Liver (tissue), 9 donors: ENCODE data around the gene RAPSN. TPM values are rescaled to one million over a fixed set of nuclear protein-coding genes. Genes with fewer than 3 reads are reported as not detected.

Experiments used
- DNase-seq: peaks from one replicate; pipeline ENCODE4 v3.0.0-alpha.2; 2017; ENCODE audit warnings: low spot score
- H3K27ac ChIP-seq, 2 donors: one replicate each; pipeline ENCODE4 v1.7.0; 2013; ENCODE audit warnings: inconsistent platforms in 2 of 2, low read length in 2 of 2, control low read depth in 1 of 2, low read depth in 1 of 2, mild to moderate bottlenecking in 1 of 2
- H3K27me3 ChIP-seq, 4 donors: one replicate each; pipeline versions ENCODE4 v1.6.1 to v1.7.0; 2013; ENCODE audit warnings: low read length in 3 of 4, inconsistent platforms in 1 of 4, mild to moderate bottlenecking in 1 of 4, moderate library complexity in 1 of 4; ENCODE audit not compliant: control insufficient read depth in 4 of 4, insufficient read depth in 4 of 4
- H3K36me3 ChIP-seq, 4 donors: one replicate each; pipeline versions ENCODE4 v1.6.1 to v1.7.0; 2013; ENCODE audit warnings: low read length in 3 of 4, mild to moderate bottlenecking in 3 of 4, low read depth in 1 of 4, moderate library complexity in 1 of 4; ENCODE audit not compliant: control insufficient read depth in 4 of 4, insufficient read depth in 3 of 4
- H3K4me1 ChIP-seq, 4 donors: one replicate each; pipeline versions ENCODE4 v1.6.1 to v1.7.0; 2013; ENCODE audit warnings: low read length in 3 of 4, mild to moderate bottlenecking in 3 of 4, moderate library complexity in 1 of 4; ENCODE audit not compliant: control insufficient read depth in 4 of 4, insufficient read depth in 4 of 4
- H3K4me3 ChIP-seq, 3 donors: one replicate each; pipeline versions ENCODE4 v1.6.1 to v1.7.0; 2013; ENCODE audit warnings: low read length in 3 of 3, control low read depth in 1 of 3, low read depth in 1 of 3, mild to moderate bottlenecking in 1 of 3
- H3K9ac ChIP-seq, 2 donors: one replicate each; pipeline ENCODE4 v1.7.0; 2013; ENCODE audit warnings: low read length in 2 of 2, mild to moderate bottlenecking in 2 of 2, moderate library complexity in 2 of 2, control low read depth in 1 of 2, low read depth in 1 of 2
- H3K9me3 ChIP-seq, 4 donors: one replicate each; pipeline versions ENCODE4 v1.6.1 to v1.7.0; 2013; ENCODE audit warnings: low read length in 3 of 4; ENCODE audit not compliant: control insufficient read depth in 4 of 4
- EGR1 ChIP-seq, 2 donors: IDR thresholded peaks; 2 replicates each; pipeline ENCODE4 v1.6.1; 2016 to 2018; ENCODE audit warnings: antibody characterized with exemption in 2 of 2, low read depth in 2 of 2
- FOXA1 ChIP-seq: IDR thresholded peaks from 2 replicates; pipeline ENCODE4 v1.6.1; 2016; ENCODE audit warnings: antibody characterized with exemption
- FOXA2 ChIP-seq: IDR thresholded peaks from 2 replicates; pipeline ENCODE4 v1.6.1; 2016; ENCODE audit warnings: antibody characterized with exemption
- GABPA ChIP-seq, 2 donors: IDR thresholded peaks in 1 of 2; conservative IDR thresholded peaks in 1 of 2; 2 replicates each; pipeline ENCODE4 v1.6.1; 2016; ENCODE audit warnings: antibody characterized with exemption in 2 of 2, mild to moderate bottlenecking in 1 of 2, moderate library complexity in 1 of 2
- HNF4A ChIP-seq, 2 donors: conservative IDR thresholded peaks; 2 replicates each; pipeline ENCODE4 v1.6.1; 2016; ENCODE audit warnings: antibody characterized with exemption in 2 of 2, mild to moderate bottlenecking in 2 of 2
- HNF4G ChIP-seq: IDR thresholded peaks from 2 replicates; pipeline ENCODE4 v1.6.1; 2016; ENCODE audit warnings: antibody characterized with exemption
- JUND ChIP-seq, 2 donors: IDR thresholded peaks; 2 replicates each; pipeline ENCODE4 v1.6.1; 2016; ENCODE audit warnings: antibody characterized with exemption in 2 of 2
- NR2F2 ChIP-seq: IDR thresholded peaks from 2 replicates; pipeline ENCODE4 v1.6.1; 2016; ENCODE audit warnings: antibody characterized with exemption
- RAD21 ChIP-seq, 2 donors: IDR thresholded peaks; 2 replicates each; pipeline ENCODE4 v1.6.1; 2016; ENCODE audit warnings: antibody characterized with exemption in 2 of 2, mild to moderate bottlenecking in 2 of 2
- RXRA ChIP-seq, 2 donors: IDR thresholded peaks; 2 replicates each; pipeline ENCODE4 v1.6.1; 2017 to 2018; ENCODE audit warnings: antibody characterized with exemption in 2 of 2, mild to moderate bottlenecking in 1 of 2
- SP1 ChIP-seq: IDR thresholded peaks from 2 replicates; pipeline ENCODE4 v1.6.1; 2018; ENCODE audit warnings: antibody characterized with exemption, mild to moderate bottlenecking
- TAF1 ChIP-seq: conservative IDR thresholded peaks from 2 replicates; pipeline ENCODE4 v1.6.1; 2016; ENCODE audit warnings: antibody characterized with exemption, mild to moderate bottlenecking
- YY1 ChIP-seq: IDR thresholded peaks from 2 replicates; pipeline ENCODE4 v1.6.1; 2016; ENCODE audit warnings: antibody characterized with exemption, mild to moderate bottlenecking
- WGBS: extraction: QIAGEN DNeasy Blood & Tissue Kit; methylation state at CpG from one replicate; pipeline ENCODE4 v1.1.7; 2013; 5-methylcytosine and 5-hydroxymethylcytosine counted together
- polyA plus RNA-seq, 2 donors: library from polyadenylated mRNA; stranded (reverse) in 1 of 2; unstranded in 1 of 2; fragments of 200-250 nt in 1 of 2; fragments of >200 nt in 1 of 2; fragmentation: Nextera tagmentation in 1 of 2; extraction: Ambion mirVana in 1 of 2; gene quantifications; one replicate each; pipeline versions ENCODE4 v1.2.1 to v1.2.3, GENCODE V29; 2013 to 2015
- total RNA-seq, 2 donors: library from RNA; depleted of rRNA; stranded (reverse); fragments of >200 nt; gene quantifications; one replicate each; pipeline ENCODE4 v1.2.3, GENCODE V29; 2014
- TF ChIP-seq, protein P1 (sequence below): IDR thresholded peaks from 2 replicates; pipeline ENCODE4 v1.6.1; 2016; ENCODE audit warnings: antibody characterized with exemption
- TF ChIP-seq, protein P2 (sequence below): IDR thresholded peaks from 2 replicates; pipeline ENCODE4 v1.6.1; 2016; ENCODE audit warnings: antibody characterized with exemption
- TF ChIP-seq, protein P3 (sequence below): IDR thresholded peaks from 2 replicates; pipeline ENCODE4 v1.6.1; 2016; ENCODE audit warnings: antibody characterized with exemption
- TF ChIP-seq, protein P4 (sequence below): IDR thresholded peaks from 2 replicates; pipeline ENCODE4 v1.6.1; 2016; ENCODE audit warnings: antibody characterized with exemption, mild to moderate bottlenecking
- TF ChIP-seq, protein P5 (sequence below): fragments of 150-350 bp; IDR thresholded peaks from 2 replicates; pipeline ENCODE4 v1.5.1; 2017; ENCODE audit warnings: improper control_type of control experiment, low read depth, low read length; ENCODE audit not compliant: missing input control
- donor health status: healthy.
- donor health status: healthy.
- donor health status: healthy.
- donor health status: healthy.
- donor health status: healthy.

The RAPSN gene
- total and polyA plus RNA-seq, 4 donors, result 0.12 to 0.59 (median 0.28) TPM; not detected in 1

DNA sequence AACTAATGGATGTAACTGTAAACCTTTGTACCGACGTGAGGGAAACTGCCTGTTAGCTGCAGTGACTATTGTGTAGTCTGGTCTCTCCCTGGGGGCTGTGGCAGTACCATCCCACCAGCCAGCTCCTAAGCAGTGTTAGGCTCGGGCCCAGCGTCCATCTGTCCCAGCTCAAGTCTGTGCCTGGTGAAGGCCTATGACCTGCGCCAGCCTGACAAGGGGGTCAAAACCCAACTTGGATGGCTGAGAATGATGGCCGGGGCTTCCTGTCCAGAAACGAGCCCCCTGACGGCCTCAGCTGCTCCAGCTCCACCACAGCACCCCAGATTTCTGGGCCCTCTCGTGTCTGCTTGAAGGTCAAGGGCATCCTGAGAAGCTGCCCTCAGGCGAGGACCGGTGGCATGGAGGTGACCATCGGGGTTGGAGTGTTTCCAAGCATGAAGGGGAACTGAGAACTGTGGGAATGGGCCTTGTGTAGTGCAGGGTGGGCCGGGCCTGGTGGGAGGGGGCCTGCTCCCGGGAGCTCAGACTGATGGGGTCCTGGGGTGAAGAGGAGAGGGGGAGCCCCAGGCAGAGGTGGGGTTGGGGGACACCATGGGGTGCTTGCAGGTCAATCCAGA, 56.3 kb downstream of the RAPSN start:
- H3K9ac ChIP-seq, result no peak overlapping the region
- no peak overlapping the region for H3K4me3 ChIP-seq
- H3K4me1 ChIP-seq, result peaks cover 0 to 9% (median 0%) of the 10 kb centered on the region in 4 donors
- peak overlapping the region; percentile 55 to 87 for H3K27ac ChIP-seq
- TF ChIP-seq, protein P1, sequence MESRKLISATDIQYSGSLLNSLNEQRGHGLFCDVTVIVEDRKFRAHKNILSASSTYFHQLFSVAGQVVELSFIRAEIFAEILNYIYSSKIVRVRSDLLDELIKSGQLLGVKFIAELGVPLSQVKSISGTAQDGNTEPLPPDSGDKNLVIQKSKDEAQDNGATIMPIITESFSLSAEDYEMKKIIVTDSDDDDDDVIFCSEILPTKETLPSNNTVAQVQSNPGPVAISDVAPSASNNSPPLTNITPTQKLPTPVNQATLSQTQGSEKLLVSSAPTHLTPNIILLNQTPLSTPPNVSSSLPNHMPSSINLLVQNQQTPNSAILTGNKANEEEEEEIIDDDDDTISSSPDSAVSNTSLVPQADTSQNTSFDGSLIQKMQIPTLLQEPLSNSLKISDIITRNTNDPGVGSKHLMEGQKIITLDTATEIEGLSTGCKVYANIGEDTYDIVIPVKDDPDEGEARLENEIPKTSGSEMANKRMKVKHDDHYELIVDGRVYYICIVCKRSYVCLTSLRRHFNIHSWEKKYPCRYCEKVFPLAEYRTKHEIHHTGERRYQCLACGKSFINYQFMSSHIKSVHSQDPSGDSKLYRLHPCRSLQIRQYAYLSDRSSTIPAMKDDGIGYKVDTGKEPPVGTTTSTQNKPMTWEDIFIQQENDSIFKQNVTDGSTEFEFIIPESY, result no peak
- no peak for TF ChIP-seq TAF1
- TF ChIP-seq, protein P2, sequence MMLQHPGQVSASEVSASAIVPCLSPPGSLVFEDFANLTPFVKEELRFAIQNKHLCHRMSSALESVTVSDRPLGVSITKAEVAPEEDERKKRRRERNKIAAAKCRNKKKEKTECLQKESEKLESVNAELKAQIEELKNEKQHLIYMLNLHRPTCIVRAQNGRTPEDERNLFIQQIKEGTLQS, result no peak
- TF ChIP-seq JUND (IDR thresholded peaks at IDR 0.05), result no peak
- no peak for TF ChIP-seq RAD21 (IDR thresholded peaks at IDR 0.05)
- TF ChIP-seq FOXA2, result no peak
- no peak for TF ChIP-seq FOXA1
- TF ChIP-seq EGR1 (IDR thresholded peaks at IDR 0.05; ENCODE audit: low read depth in 2 of 2), result no peak
- TF ChIP-seq HNF4A (conservative IDR thresholded peaks at IDR 0.05), result no peak
- no peak for TF ChIP-seq HNF4G
- TF ChIP-seq, protein P3, sequence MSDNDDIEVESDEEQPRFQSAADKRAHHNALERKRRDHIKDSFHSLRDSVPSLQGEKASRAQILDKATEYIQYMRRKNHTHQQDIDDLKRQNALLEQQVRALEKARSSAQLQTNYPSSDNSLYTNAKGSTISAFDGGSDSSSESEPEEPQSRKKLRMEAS, result no peak
- no peak for TF ChIP-seq NR2F2
- TF ChIP-seq, protein P4, sequence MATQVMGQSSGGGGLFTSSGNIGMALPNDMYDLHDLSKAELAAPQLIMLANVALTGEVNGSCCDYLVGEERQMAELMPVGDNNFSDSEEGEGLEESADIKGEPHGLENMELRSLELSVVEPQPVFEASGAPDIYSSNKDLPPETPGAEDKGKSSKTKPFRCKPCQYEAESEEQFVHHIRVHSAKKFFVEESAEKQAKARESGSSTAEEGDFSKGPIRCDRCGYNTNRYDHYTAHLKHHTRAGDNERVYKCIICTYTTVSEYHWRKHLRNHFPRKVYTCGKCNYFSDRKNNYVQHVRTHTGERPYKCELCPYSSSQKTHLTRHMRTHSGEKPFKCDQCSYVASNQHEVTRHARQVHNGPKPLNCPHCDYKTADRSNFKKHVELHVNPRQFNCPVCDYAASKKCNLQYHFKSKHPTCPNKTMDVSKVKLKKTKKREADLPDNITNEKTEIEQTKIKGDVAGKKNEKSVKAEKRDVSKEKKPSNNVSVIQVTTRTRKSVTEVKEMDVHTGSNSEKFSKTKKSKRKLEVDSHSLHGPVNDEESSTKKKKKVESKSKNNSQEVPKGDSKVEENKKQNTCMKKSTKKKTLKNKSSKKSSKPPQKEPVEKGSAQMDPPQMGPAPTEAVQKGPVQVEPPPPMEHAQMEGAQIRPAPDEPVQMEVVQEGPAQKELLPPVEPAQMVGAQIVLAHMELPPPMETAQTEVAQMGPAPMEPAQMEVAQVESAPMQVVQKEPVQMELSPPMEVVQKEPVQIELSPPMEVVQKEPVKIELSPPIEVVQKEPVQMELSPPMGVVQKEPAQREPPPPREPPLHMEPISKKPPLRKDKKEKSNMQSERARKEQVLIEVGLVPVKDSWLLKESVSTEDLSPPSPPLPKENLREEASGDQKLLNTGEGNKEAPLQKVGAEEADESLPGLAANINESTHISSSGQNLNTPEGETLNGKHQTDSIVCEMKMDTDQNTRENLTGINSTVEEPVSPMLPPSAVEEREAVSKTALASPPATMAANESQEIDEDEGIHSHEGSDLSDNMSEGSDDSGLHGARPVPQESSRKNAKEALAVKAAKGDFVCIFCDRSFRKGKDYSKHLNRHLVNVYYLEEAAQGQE, result no peak
- no peak for TF ChIP-seq YY1
- TF ChIP-seq SP1, result no peak
- TF ChIP-seq RXRA (IDR thresholded peaks at IDR 0.05), result no peak
- WGBS, result 86% methylated on average over 14 of the region's 14 CpGs
- H3K27me3 ChIP-seq, result no peaks in the 10 kb centered on the region
- no peaks in the 10 kb centered on the region for H3K36me3 ChIP-seq
- H3K9me3 ChIP-seq, result no peaks in the 10 kb centered on the region
- no peak for DNase-seq

DNA sequence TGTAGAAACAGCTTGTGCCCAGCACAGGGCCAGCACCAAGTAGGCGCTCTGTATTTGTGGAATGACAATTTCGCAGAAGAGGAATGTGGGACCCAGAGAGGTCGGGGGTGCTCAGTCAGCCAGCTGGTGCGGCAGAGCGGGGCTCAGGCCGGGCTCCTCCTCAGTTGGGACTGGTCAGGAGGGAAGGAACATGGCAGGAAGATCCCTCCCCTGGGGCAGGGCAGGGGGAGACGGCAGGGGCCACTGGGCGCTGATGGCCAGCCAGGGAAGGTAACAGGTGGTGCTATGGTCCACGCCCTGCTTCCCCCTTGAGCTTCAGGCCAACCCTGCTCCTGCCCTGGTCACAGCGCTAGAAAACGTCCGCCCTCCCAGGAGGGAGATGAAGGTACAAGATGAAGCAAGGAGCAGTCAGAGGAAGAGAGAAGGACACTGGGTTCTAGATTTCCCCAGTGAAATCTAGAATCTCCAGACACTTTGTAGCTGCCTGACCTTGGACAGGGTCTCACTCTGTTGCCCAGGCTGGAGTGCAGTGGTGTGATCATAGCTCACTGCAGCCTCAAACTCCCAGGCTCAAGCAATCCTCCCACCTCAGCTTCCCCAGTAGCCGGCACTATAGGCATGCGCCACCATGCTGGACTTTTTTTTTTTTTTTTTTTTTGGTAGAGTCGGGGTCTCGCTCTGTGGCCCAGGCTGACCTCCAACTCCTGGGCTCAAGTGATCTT, 57.1 kb downstream of the RAPSN start:
- DNase-seq, result no peak
- no peak overlapping the region for H3K4me3 ChIP-seq
- TF ChIP-seq, protein P2, result no peak
- TF ChIP-seq FOXA1 (no peak), FOXA2 (no peak), HNF4A (conservative IDR thresholded peaks at IDR 0.05) (no peak), RXRA (IDR thresholded peaks at IDR 0.05) (no peak), GABPA (IDR thresholded peaks at IDR 0.05 in 1 of 2, conservative IDR thresholded peaks at IDR 0.05 in 1 of 2) (no peak), SP1 (no peak), NR2F2 (no peak), TAF1 (no peak), JUND (IDR thresholded peaks at IDR 0.05) (no peak), RAD21 (IDR thresholded peaks at IDR 0.05) (no peak), HNF4G (no peak), EGR1 (IDR thresholded peaks at IDR 0.05; ENCODE audit: low read depth in 2 of 2) (no peak)
- TF ChIP-seq, protein P3, result no peak
- TF ChIP-seq, protein P5, sequence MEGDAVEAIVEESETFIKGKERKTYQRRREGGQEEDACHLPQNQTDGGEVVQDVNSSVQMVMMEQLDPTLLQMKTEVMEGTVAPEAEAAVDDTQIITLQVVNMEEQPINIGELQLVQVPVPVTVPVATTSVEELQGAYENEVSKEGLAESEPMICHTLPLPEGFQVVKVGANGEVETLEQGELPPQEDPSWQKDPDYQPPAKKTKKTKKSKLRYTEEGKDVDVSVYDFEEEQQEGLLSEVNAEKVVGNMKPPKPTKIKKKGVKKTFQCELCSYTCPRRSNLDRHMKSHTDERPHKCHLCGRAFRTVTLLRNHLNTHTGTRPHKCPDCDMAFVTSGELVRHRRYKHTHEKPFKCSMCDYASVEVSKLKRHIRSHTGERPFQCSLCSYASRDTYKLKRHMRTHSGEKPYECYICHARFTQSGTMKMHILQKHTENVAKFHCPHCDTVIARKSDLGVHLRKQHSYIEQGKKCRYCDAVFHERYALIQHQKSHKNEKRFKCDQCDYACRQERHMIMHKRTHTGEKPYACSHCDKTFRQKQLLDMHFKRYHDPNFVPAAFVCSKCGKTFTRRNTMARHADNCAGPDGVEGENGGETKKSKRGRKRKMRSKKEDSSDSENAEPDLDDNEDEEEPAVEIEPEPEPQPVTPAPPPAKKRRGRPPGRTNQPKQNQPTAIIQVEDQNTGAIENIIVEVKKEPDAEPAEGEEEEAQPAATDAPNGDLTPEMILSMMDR, result no peak
- TF ChIP-seq, protein P1, result no peak

More for the DNA sequence above, 57.1 kb downstream of the RAPSN start:
- Histone ChIP-seq H3K9me3 (no peaks in the 10 kb centered on the region), H3K9ac (no peak overlapping the region), H3K27me3 (no peaks in the 10 kb centered on the region), H3K4me1 (peaks cover 0 to 9% (median 0%) of the 10 kb centered on the region in 4 donors), H3K27ac (peak overlapping the region; percentile 74 to 87), H3K36me3 (no peaks in the 10 kb centered on the region)
- 94% methylated on average over 16 of the region's 16 CpGs for WGBS
